Activated CD4-positive, CD25-positive, alpha-beta regulatory T cell treated with anti-CD3 and anti-CD28 coated beads, Interleukin-2, amount 50 U/mL, for 16 hours (primary cell): Measurements from ENCODE around the gene STON2.

ENCODE experiments used
- DNase-seq: peaks from one replicate; pipeline ENCODE4 v3.0.0-alpha.2; 2020; ENCODE audit warnings: low read depth, low spot score

Gene STON2

GRCh38 chr14:81416981-81417380 is 16.9 kb upstream of the STON2 start:
- no peak for DNase-seq

GRCh38 chr14:81416194-81416952 is 16.2 kb upstream of the STON2 start:
- no peak for DNase-seq

GRCh38 chr14:81415781-81416180 is 15.7 kb upstream of the STON2 start:
- DNase-seq = no peak

- no peak for DNase-seq
Observed at GRCh38 chr14:81414123-81414522, 14.0 kb upstream of the STON2 start.

GRCh38 chr14:81412779-81413178 is 12.7 kb upstream of the STON2 start:
- DNase-seq = no peak

GRCh38 chr14:81408595-81408994 is 8.5 kb upstream of the STON2 start:
- DNase-seq = no peak

- no peak for DNase-seq
Observed at GRCh38 chr14:81406863-81407262, 6.7 kb upstream of the STON2 start.

GRCh38 chr14:81402123-81402495 is 2.0 kb upstream of the STON2 start:
- no peak for DNase-seq

GRCh38 chr14:81401420-81402122 is 1.4 kb upstream of the STON2 start:
- no peak for DNase-seq

- no peak for DNase-seq
Observed at GRCh38 chr14:81400852-81401251, 728 bp upstream of the STON2 start.

GRCh38 chr14:81398196-81398891 is 1.8 kb downstream of the STON2 start:
- no peak for DNase-seq

GRCh38 chr14:81396113-81396512 is 4.0 kb downstream of the STON2 start:
- DNase-seq = no peak

- DNase-seq = no peak
Observed at GRCh38 chr14:81394739-81395138, 5.4 kb downstream of the STON2 start.

GRCh38 chr14:81392976-81393643 is 7.0 kb downstream of the STON2 start:
- no peak for DNase-seq

GRCh38 chr14:81392052-81392451 is 8.1 kb downstream of the STON2 start:
- no peak for DNase-seq

GRCh38 chr14:81390696-81391095 is 9.4 kb downstream of the STON2 start:
- DNase-seq = no peak

GRCh38 chr14:81388336-81388735 is 11.8 kb downstream of the STON2 start:
- no peak for DNase-seq

- no peak for DNase-seq
Observed at GRCh38 chr14:81386290-81386745, 13.8 kb downstream of the STON2 start.

GRCh38 chr14:81385886-81386285 is 14.2 kb downstream of the STON2 start:
- DNase-seq = no peak

GRCh38 chr14:81385419-81385818 is 14.7 kb downstream of the STON2 start:
- no peak for DNase-seq

GRCh38 chr14:81384900-81385299 is 15.2 kb downstream of the STON2 start:
- DNase-seq = no peak
